GM19467 (cell line): ENCODE measurements around the gene IFI44.

Source experiments
- ATAC-seq: cut with Tn5 transposase; IDR thresholded peaks from one replicate; pipeline ENCODE4 v1.9.1; 2021; ENCODE audit warnings: mild to moderate bottlenecking, moderate library complexity; ENCODE audit not compliant: unreplicated experiment

Gene IFI44

GRCh38 chr1:78651241-78651640, 1.6 kb downstream of the IFI44 start:
- no peak for ATAC-seq

GRCh38 chr1:78652019-78652560, 2.5 kb downstream of the IFI44 start:
- ATAC-seq: no peak

- ATAC-seq: no peak
These were observed 9.3 kb downstream of the IFI44 start for GRCh38 chr1:78658901-78659300.

- ATAC-seq: no peak
These were observed 14.3 kb downstream of the IFI44 start for GRCh38 chr1:78663923-78664322.

GRCh38 chr1:78664763-78665162, 15.1 kb downstream of the IFI44 start:
- no peak for ATAC-seq

GRCh38 chr1:78665809-78666208, 16.2 kb downstream of the IFI44 start:
- ATAC-seq: no peak

GRCh38 chr1:78667939-78668338, 18.3 kb downstream of the IFI44 start:
- ATAC-seq: no peak

- ATAC-seq: no peak
These were observed 18.8 kb downstream of the IFI44 start for GRCh38 chr1:78668427-78668826.

- ATAC-seq: no peak
These were observed 22.8 kb downstream of the IFI44 start for GRCh38 chr1:78672428-78672827.

GRCh38 chr1:78673120-78673519, 23.5 kb downstream of the IFI44 start:
- no peak for ATAC-seq

- no peak for ATAC-seq
These were observed 26.8 kb downstream of the IFI44 start for GRCh38 chr1:78676347-78676982.

- ATAC-seq: no peak
These were observed 27.4 kb downstream of the IFI44 start for GRCh38 chr1:78676993-78677392.

GRCh38 chr1:78677788-78678187, 28.2 kb downstream of the IFI44 start:
- no peak for ATAC-seq

- peak; percentile 82 for ATAC-seq
These were observed 28.7 kb downstream of the IFI44 start for GRCh38 chr1:78678324-78678723.

GRCh38 chr1:78681265-78681664, 31.6 kb downstream of the IFI44 start:
- ATAC-seq: no peak

GRCh38 chr1:78682496-78682895, 32.9 kb downstream of the IFI44 start:
- ATAC-seq: no peak

GRCh38 chr1:78683079-78683478, 33.4 kb downstream of the IFI44 start:
- no peak for ATAC-seq

- ATAC-seq: no peak
These were observed 37.7 kb downstream of the IFI44 start for GRCh38 chr1:78687315-78687714.

- no peak for ATAC-seq
These were observed 38.3 kb downstream of the IFI44 start for GRCh38 chr1:78687914-78688313.

GRCh38 chr1:78688697-78689096, 39.1 kb downstream of the IFI44 start:
- ATAC-seq: no peak

- ATAC-seq: no peak
These were observed 40.9 kb downstream of the IFI44 start for GRCh38 chr1:78690516-78690915.

- ATAC-seq: no peak
These were observed 42.5 kb downstream of the IFI44 start for GRCh38 chr1:78691995-78692747.
